Loucy (cell line): ENCODE data around the gene GRID1.

Experiments
- H2AFZ ChIP-seq: fragments of 200-600 bp; sonication (generic); 2 replicates; pipeline ENCODE4 v1.6.0; 2016; ENCODE audit warnings: antibody characterized with exemption, mild to moderate bottlenecking, low read length, moderate library complexity
- H3F3A ChIP-seq: fragments of 200-600 bp; 2 replicates; pipeline ENCODE4 v1.6.0; 2016; ENCODE audit warnings: antibody characterized with exemption, low read depth, mild to moderate bottlenecking
- H3K27me3 ChIP-seq: fragments of 200-600 bp; sonication (generic); 2 replicates; pipeline ENCODE4 v1.6.1; 2014; ENCODE audit warnings: low read length, mild to moderate bottlenecking; ENCODE audit not compliant: insufficient read depth, poor library complexity, severe bottlenecking
- H3K36me3 ChIP-seq: fragments of 200-600 bp; sonication (generic); 2 replicates; pipeline ENCODE4 v1.6.1; 2016; ENCODE audit warnings: low read length; ENCODE audit not compliant: insufficient read depth
- H3K4me1 ChIP-seq: fragments of 200-600 bp; sonication (generic); 2 replicates; pipeline ENCODE4 v1.5.1; 2014; ENCODE audit warnings: low read length, mild to moderate bottlenecking; ENCODE audit not compliant: insufficient read depth, poor library complexity, severe bottlenecking
- H3K4me2 ChIP-seq: fragments of 200-600 bp; sonication (generic); 2 replicates; pipeline ENCODE4 v1.6.0; 2014; ENCODE audit warnings: antibody characterized with exemption, low read length, low read depth, mild to moderate bottlenecking; ENCODE audit not compliant: poor library complexity, severe bottlenecking
- H3K4me3 ChIP-seq: fragments of 200-600 bp; sonication (generic); 2 replicates; pipeline ENCODE4 v1.5.1; 2014; ENCODE audit warnings: low read length, mild to moderate bottlenecking, mixed read lengths; ENCODE audit not compliant: poor library complexity, severe bottlenecking
- H3K79me2 ChIP-seq: fragments of 200-600 bp; sonication (generic); 2 replicates; pipeline ENCODE4 v1.6.1; 2014; ENCODE audit warnings: low read length; ENCODE audit not compliant: insufficient read depth
- H3K9ac ChIP-seq: fragments of 200-600 bp; sonication (generic); 2 replicates; pipeline ENCODE4 v1.6.0; 2014; ENCODE audit warnings: mild to moderate bottlenecking, low read depth, low read length, moderate library complexity; ENCODE audit not compliant: poor library complexity, severe bottlenecking
- H3K9me2 ChIP-seq: fragments of 200-600 bp; sonication (generic); replicated peaks from 2 replicates; pipeline ENCODE4 v1.6.1; 2016; ENCODE audit warnings: low read depth, low read length, mixed read lengths
- H3K9me3 ChIP-seq: fragments of 200-600 bp; sonication (generic); 2 replicates; pipeline ENCODE4 v1.6.1; 2014; ENCODE audit warnings: mild to moderate bottlenecking, antibody characterized with exemption, low read length, low read depth; ENCODE audit not compliant: insufficient read depth
- H4K20me1 ChIP-seq: fragments of 200-600 bp; sonication (generic); 2 replicates; pipeline ENCODE4 v1.6.0; 2014; ENCODE audit warnings: antibody characterized with exemption, low read length, mild to moderate bottlenecking; ENCODE audit not compliant: insufficient read depth, poor library complexity, severe bottlenecking
- EZH2phosphoT487 ChIP-seq: fragments of 200-600 bp; IDR thresholded peaks from 2 replicates; pipeline ENCODE4 v1.6.1; 2018; ENCODE audit warnings: antibody characterized with exemption, mild to moderate bottlenecking, moderate library complexity, borderline replicate concordance
- TF ChIP-seq, protein P1 (sequence below): fragments of 200-600 bp; sonication (generic); conservative IDR thresholded peaks from 2 replicates; pipeline ENCODE4 v1.5.1; 2014; ENCODE audit warnings: mild to moderate bottlenecking, antibody characterized with exemption, low read length

GRID1 gene

GRCh38 chr10:86182595-86182994 lies 184.0 kb downstream of the GRID1 start:
- Histone ChIP-seq H3K4me3 (no peak overlapping the region), H3K4me1 (no peaks in the 10 kb centered on the region), H3K79me2 (no peaks in the 10 kb centered on the region), H3F3A (no peaks in the 10 kb centered on the region), H3K9me2 (no peaks in the 10 kb centered on the region), H3K9ac (no peak overlapping the region), H3K4me2 (no peak overlapping the region), H3K36me3 (no peaks in the 10 kb centered on the region), H3K9me3 (no peaks in the 10 kb centered on the region), H2AFZ (no peak overlapping the region), H4K20me1 (no peaks in the 10 kb centered on the region), H3K27me3 (no peaks in the 10 kb centered on the region)
- no peak for TF ChIP-seq EZH2phosphoT487
- TF ChIP-seq, protein P1, sequence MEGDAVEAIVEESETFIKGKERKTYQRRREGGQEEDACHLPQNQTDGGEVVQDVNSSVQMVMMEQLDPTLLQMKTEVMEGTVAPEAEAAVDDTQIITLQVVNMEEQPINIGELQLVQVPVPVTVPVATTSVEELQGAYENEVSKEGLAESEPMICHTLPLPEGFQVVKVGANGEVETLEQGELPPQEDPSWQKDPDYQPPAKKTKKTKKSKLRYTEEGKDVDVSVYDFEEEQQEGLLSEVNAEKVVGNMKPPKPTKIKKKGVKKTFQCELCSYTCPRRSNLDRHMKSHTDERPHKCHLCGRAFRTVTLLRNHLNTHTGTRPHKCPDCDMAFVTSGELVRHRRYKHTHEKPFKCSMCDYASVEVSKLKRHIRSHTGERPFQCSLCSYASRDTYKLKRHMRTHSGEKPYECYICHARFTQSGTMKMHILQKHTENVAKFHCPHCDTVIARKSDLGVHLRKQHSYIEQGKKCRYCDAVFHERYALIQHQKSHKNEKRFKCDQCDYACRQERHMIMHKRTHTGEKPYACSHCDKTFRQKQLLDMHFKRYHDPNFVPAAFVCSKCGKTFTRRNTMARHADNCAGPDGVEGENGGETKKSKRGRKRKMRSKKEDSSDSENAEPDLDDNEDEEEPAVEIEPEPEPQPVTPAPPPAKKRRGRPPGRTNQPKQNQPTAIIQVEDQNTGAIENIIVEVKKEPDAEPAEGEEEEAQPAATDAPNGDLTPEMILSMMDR: no peak

DNA sequence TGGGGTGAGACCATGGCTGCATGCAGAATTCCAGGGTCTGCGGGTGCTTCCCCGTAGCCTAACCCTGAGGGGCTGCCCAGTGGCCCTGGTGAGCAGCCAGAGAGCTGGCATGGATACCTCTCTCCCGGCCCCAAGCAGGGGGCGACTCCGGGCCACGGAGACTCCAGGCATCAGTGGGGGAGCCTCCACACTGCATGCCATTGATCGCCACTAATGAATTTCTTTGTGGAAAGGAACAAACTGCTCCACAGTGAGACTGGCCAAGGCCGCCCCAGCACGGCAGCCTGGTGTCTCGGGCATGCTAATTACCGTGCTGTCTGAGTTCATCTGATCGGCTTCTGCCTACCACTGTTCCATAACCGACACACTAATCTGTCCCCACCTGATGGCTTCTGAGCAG lies 184.4 kb downstream of the GRID1 start:
- Histone ChIP-seq H3K27me3 (no peaks in the 10 kb centered on the region), H3K4me1 (no peaks in the 10 kb centered on the region), H3K79me2 (no peaks in the 10 kb centered on the region), H3F3A (no peaks in the 10 kb centered on the region), H3K9me3 (no peaks in the 10 kb centered on the region), H3K9ac (no peak overlapping the region), H3K4me3 (no peak overlapping the region), H3K9me2 (no peaks in the 10 kb centered on the region), H3K36me3 (no peaks in the 10 kb centered on the region), H3K4me2 (no peak overlapping the region), H4K20me1 (no peaks in the 10 kb centered on the region), H2AFZ (no peak overlapping the region)
- no peak for TF ChIP-seq EZH2phosphoT487

DNA sequence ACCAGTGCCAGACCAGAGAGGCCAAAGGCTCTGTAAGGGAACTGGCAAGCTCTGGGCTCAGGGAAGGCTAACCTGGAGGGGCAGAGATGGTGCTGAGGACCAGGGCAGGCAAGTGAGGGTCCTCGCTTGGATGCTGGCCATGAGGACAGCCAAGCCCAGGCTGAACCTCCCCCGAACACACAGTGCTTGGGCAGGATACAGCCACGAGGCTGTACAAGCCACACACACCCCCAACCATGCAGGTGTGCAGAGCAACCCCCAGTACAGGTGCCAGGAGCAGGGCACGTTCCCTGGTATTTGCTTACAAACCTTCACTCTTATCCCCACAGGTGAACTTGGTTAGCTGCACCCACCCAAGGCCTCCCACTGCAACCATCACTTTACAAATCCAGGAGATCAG lies 185.7 kb downstream of the GRID1 start:
- no peak overlapping the region for H2AFZ ChIP-seq
- H3K9me3 ChIP-seq: no peaks in the 10 kb centered on the region
- no peaks in the 10 kb centered on the region for H3K4me1 ChIP-seq
- H3K9ac ChIP-seq: no peak overlapping the region
- H3K27me3 ChIP-seq: no peaks in the 10 kb centered on the region
- no peaks in the 10 kb centered on the region for H3K79me2 ChIP-seq
- no peaks in the 10 kb centered on the region for H4K20me1 ChIP-seq
- H3F3A ChIP-seq: no peaks in the 10 kb centered on the region
- H3K4me3 ChIP-seq: no peak overlapping the region
- TF ChIP-seq EZH2phosphoT487: no peak
- TF ChIP-seq, protein P1: no peak
- no peaks in the 10 kb centered on the region for H3K9me2 ChIP-seq
- no peaks in the 10 kb centered on the region for H3K36me3 ChIP-seq
- no peak overlapping the region for H3K4me2 ChIP-seq

DNA sequence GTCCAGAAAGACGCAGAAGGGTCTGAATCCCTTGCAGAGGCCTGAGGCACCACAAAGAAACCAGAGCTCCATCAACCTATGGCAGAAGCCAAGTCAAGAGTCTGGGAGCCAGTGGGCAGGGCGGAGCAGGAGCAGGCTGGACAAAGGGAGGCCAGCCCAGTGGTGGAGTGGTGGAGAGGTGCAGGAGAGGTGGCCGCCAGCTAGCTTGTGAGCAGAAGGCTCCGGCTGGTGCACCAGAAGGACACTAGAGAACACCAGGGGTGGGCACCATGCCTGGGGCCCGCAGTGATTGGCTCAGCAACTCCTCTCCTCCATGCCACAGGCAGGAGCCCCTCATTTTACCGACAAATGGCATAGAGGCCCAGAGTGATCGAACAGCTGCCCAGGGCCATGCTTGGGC lies 186.6 kb downstream of the GRID1 start:
- Histone ChIP-seq H3K4me2 (no peak overlapping the region), H3K9me3 (no peaks in the 10 kb centered on the region), H3K27me3 (no peaks in the 10 kb centered on the region), H3K9me2 (no peaks in the 10 kb centered on the region), H3F3A (no peaks in the 10 kb centered on the region), H3K4me1 (no peaks in the 10 kb centered on the region), H3K4me3 (no peak overlapping the region), H2AFZ (no peak overlapping the region), H3K79me2 (no peaks in the 10 kb centered on the region), H4K20me1 (no peaks in the 10 kb centered on the region), H3K9ac (no peak overlapping the region), H3K36me3 (no peaks in the 10 kb centered on the region)
- no peak for TF ChIP-seq EZH2phosphoT487
- TF ChIP-seq, protein P1: no peak
